Lower leg skin (tissue), 4 donors: ENCODE measurements around the gene ATP13A3. TPM values are rescaled to one million over a fixed set of nuclear protein-coding genes. Genes with fewer than 3 reads are reported as not detected.

ENCODE experiments used
- DNase-seq, 2 donors: peaks; one replicate each; pipeline ENCODE4 v3.0.0-alpha.2; 2019; ENCODE audit warnings: low spot score in 2 of 2
- H3K4me3 ChIP-seq: fragments of 200-600 bp; sonication (generic); 2 replicates; pipeline ENCODE4 v1.5.1; 2017; ENCODE audit warnings: mild to moderate bottlenecking, low read depth; ENCODE audit not compliant: poor library complexity, severe bottlenecking
- POLR2A ChIP-seq, 2 donors: fragments of 450-650 bp; IDR thresholded peaks; one replicate each; pipeline ENCODE4 v1.6.1; 2016 to 2017; ENCODE audit warnings: antibody characterized with exemption in 2 of 2, mild to moderate bottlenecking in 1 of 2, moderate library complexity in 1 of 2
- WGBS, 2 donors: methylation state at CpG; one replicate each; pipeline ENCODE4 v1.1.5; 2018; 5-methylcytosine and 5-hydroxymethylcytosine counted together
- intact Hi-C: fragments of 100-400 bp; cut with DNase I; formaldehyde crosslinking; loops from one replicate; pipeline ENCODE4 v1.15.0; 2023; ENCODE audit warnings: low total_unique reads
- total RNA-seq, 4 donors: library from RNA; depleted of rRNA; stranded (reverse); fragments of >200 nt; gene quantifications; one replicate each; pipeline ENCODE4 v1.1.0, GENCODE V29; 2016
- TF ChIP-seq, protein P1 (sequence below), 3 donors: fragments of 450-650 bp; IDR thresholded peaks; one replicate each; pipeline ENCODE4 v1.5.1; 2016; ENCODE audit warnings: antibody characterized with exemption in 3 of 3, mild to moderate bottlenecking in 3 of 3, moderate library complexity in 2 of 3

Gene ATP13A3
- total RNA-seq, 4 donors from 2014 or later = 35.0 to 40.6 (median 38.2) TPM

- TF ChIP-seq, protein P1, sequence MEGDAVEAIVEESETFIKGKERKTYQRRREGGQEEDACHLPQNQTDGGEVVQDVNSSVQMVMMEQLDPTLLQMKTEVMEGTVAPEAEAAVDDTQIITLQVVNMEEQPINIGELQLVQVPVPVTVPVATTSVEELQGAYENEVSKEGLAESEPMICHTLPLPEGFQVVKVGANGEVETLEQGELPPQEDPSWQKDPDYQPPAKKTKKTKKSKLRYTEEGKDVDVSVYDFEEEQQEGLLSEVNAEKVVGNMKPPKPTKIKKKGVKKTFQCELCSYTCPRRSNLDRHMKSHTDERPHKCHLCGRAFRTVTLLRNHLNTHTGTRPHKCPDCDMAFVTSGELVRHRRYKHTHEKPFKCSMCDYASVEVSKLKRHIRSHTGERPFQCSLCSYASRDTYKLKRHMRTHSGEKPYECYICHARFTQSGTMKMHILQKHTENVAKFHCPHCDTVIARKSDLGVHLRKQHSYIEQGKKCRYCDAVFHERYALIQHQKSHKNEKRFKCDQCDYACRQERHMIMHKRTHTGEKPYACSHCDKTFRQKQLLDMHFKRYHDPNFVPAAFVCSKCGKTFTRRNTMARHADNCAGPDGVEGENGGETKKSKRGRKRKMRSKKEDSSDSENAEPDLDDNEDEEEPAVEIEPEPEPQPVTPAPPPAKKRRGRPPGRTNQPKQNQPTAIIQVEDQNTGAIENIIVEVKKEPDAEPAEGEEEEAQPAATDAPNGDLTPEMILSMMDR (IDR thresholded peaks at IDR 0.05) = no peak
- no peak for TF ChIP-seq POLR2A (IDR thresholded peaks at IDR 0.05)
- no peak overlapping the region for H3K4me3 ChIP-seq
- WGBS, 2 donors = 92 to 98% methylated on average over 7 of the region's 7 CpGs
- intact Hi-C loops = no loop called here
- DNase-seq = no peak
These were observed 61.8 kb downstream of the ATP13A3 start for GRCh38 chr3:194424953-194425352.

DNA sequence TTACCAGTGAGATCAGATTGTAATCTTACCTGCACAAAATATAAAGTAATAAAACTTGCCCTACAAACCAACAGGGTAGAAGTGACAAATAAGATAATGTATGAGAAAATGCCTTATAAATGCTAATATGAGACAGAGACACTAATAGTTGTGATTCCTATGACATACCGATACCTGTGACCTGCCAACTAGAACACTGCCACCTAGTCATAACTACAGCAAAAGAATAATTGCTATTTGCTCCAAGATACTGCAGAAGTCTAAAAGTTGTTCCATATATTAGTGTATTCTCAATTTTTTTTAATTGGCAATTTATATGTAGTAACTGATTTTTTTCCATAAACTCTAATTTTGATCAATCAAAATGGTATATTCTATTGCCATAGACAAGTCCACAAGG, 62.4 kb downstream of the ATP13A3 start:
- intact Hi-C loops = no loop called here
- TF ChIP-seq, protein P1 (IDR thresholded peaks at IDR 0.05) = no peak
- TF ChIP-seq POLR2A (IDR thresholded peaks at IDR 0.05) = no peak
- DNase-seq = no peak
- H3K4me3 ChIP-seq = no peak overlapping the region
- WGBS, 2 donors = 88 to 94% methylated on average over 1 of the region's 1 CpG

GRCh38 chr3:194423317-194423716, 63.5 kb downstream of the ATP13A3 start:
- TF ChIP-seq, protein P1 (IDR thresholded peaks at IDR 0.05) = no peak
- no peak for TF ChIP-seq POLR2A (IDR thresholded peaks at IDR 0.05)
- intact Hi-C loops = no loop called here
- no peak for DNase-seq
- WGBS, 2 donors = 90% methylated on average over 3 of the region's 3 CpGs
- H3K4me3 ChIP-seq = no peak overlapping the region

DNA sequence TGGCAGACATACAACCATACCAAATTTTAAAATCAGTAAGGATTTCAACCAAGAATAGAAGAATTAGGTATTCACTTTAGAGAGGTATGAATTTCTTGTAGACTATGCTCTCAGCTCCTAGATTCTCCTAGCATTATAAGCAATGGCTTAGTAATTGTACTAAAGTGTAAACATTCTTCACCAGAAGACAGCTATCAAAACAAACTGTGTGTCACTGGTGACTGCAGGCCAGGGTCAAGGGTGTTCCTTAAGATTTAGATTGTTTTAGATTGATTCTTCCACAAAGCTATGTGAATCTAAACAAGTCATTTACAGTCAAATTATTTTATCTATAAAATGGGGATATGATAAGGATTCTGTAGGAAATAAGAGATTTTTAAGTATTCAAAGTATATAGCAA, 64.6 kb downstream of the ATP13A3 start:
- intact Hi-C loops = no loop called here
- TF ChIP-seq, protein P1 (IDR thresholded peaks at IDR 0.05) = no peak
- TF ChIP-seq POLR2A (IDR thresholded peaks at IDR 0.05) = no peak
- H3K4me3 ChIP-seq = no peak overlapping the region
- no peak for DNase-seq

DNA sequence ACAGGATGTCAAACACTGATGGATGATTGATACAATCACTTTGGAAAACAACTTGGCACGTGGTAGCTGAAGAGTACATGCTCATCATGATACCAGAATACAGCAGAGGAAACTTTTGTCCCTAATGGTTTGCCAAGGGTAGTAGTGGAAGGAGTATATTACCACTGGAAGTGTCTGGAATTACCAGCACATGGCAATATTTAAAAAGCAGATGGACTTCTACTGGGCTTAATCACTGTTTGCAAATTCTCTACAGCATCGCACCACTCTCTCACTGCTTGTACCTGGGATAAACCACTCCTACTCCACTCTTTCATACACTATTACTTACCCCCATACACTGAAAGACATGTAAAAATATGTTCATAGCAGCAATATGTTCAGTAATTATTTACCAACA, 68.1 kb downstream of the ATP13A3 start:
- TF ChIP-seq, protein P1 (IDR thresholded peaks at IDR 0.05) = no peak
- no peak for TF ChIP-seq POLR2A (IDR thresholded peaks at IDR 0.05)
- intact Hi-C loops = no loop called here
- WGBS, 2 donors = 92 to 97% methylated on average over 2 of the region's 2 CpGs
- no peak for DNase-seq
- H3K4me3 ChIP-seq = no peak overlapping the region

GRCh38 chr3:194407423-194407822, 79.4 kb downstream of the ATP13A3 start:
- WGBS, 2 donors = 91% methylated on average over 7 of the region's 7 CpGs
- no peak for DNase-seq
- TF ChIP-seq, protein P1 (IDR thresholded peaks at IDR 0.05) = no peak
- no peak for TF ChIP-seq POLR2A (IDR thresholded peaks at IDR 0.05)

More at GRCh38 chr3:194407423-194407822, 79.4 kb downstream of the ATP13A3 start:
- no peak overlapping the region for H3K4me3 ChIP-seq
- intact Hi-C loops = no loop called here
